GM23248 (cell line): ENCODE results near the gene FBXW7.

ENCODE experiments used
- EZH2 ChIP-seq: fragments of 200-600 bp; sonication (generic); IDR thresholded peaks from 2 replicates; pipeline ENCODE4 v1.6.1; 2018; ENCODE audit warnings: antibody characterized with exemption, mild to moderate bottlenecking; ENCODE audit not compliant: insufficient read depth, poor library complexity, severe bottlenecking
- EZH2phosphoT487 ChIP-seq: fragments of 200-600 bp; sonication (generic); IDR thresholded peaks from 2 replicates; pipeline ENCODE4 v1.6.1; 2018; ENCODE audit warnings: antibody characterized with exemption, moderate library complexity, mild to moderate bottlenecking, low read depth; ENCODE audit not compliant: insufficient read depth

GRCh38 chr4:152443859-152444258 is 92.0 kb downstream of the FBXW7 start:
- TF ChIP-seq EZH2phosphoT487 = no peak
- TF ChIP-seq EZH2 = no peak
